Transverse colon (tissue), 4 donors: Measurements from ENCODE around the gene MIER2. TPM values are rescaled to one million over a fixed set of nuclear protein-coding genes. Genes with fewer than 3 reads are reported as not detected.

Experiments
- DNase-seq: peaks from one replicate; pipeline ENCODE4 v3.0.0-alpha.2; 2019
- H3K27ac ChIP-seq, 4 donors: fragments of 200-600 bp; sonication (generic); 2 replicates each; pipeline ENCODE4 v1.5.1; 2016 to 2018; ENCODE audit warnings: inconsistent platforms in 4 of 4
- H3K27me3 ChIP-seq: fragments of 200-600 bp; sonication (generic); 2 replicates; pipeline ENCODE4 v1.5.1; 2017; ENCODE audit warnings: inconsistent platforms
- H3K36me3 ChIP-seq, 4 donors: fragments of 200-600 bp; sonication (generic); 2 replicates each; pipeline ENCODE4 v1.5.1; 2017 to 2019; ENCODE audit warnings: inconsistent platforms in 4 of 4
- H3K4me1 ChIP-seq, 4 donors: fragments of 200-600 bp; sonication (generic); 2 replicates each; pipeline ENCODE4 v1.5.1; 2017 to 2020; ENCODE audit warnings: inconsistent platforms in 4 of 4
- H3K4me3 ChIP-seq, 4 donors: fragments of 200-600 bp; sonication (generic); 1 replicate in 1 of 4; 2 replicates in 3 of 4; pipeline versions ENCODE4 v1.5.1 to v1.6.1; 2017 to 2019; ENCODE audit warnings: inconsistent platforms in 4 of 4
- H3K9me3 ChIP-seq, 2 donors: fragments of 200-600 bp; sonication (generic); 2 replicates each; pipeline ENCODE4 v1.5.1; 2017 to 2019; ENCODE audit warnings: inconsistent platforms in 2 of 2
- CTCF ChIP-seq, 5 experiments: fragments of 200-600 bp in 3 of 5; fragments of 450-650 bp in 2 of 5; sonication (generic) in 3 of 5; IDR thresholded peaks; 1 replicate in 2 of 5; 2 replicates in 3 of 5; pipeline ENCODE4 v1.5.1; 2016 to 2017; ENCODE audit warnings: antibody characterized with exemption in 5 of 5, inconsistent platforms in 3 of 5, mild to moderate bottlenecking in 2 of 5, moderate library complexity in 1 of 5
- EP300 ChIP-seq: sonication (generic); formaldehyde crosslinking; IDR thresholded peaks from one replicate; pipeline ENCODE4 v1.6.1; 2017; ENCODE audit warnings: antibody characterized with exemption, low read depth
- POLR2A ChIP-seq: fragments of 450-650 bp; IDR thresholded peaks from one replicate; pipeline ENCODE4 v1.6.1; 2016; ENCODE audit warnings: antibody characterized with exemption, mild to moderate bottlenecking, moderate library complexity
- POLR2AphosphoS5 ChIP-seq, 3 donors: sonication (generic); formaldehyde crosslinking; IDR thresholded peaks; one replicate each; pipeline ENCODE4 v1.6.1; 2016; ENCODE audit warnings: antibody characterized with exemption in 3 of 3
- whole genome bisulfite sequencing, 2 donors: methylation state at CpG; one replicate each; pipeline ENCODE4 v1.1.5; 2018; ENCODE audit warnings: low coverage in 1 of 2; 5-methylcytosine and 5-hydroxymethylcytosine counted together
- in situ Hi-C, 4 donors: fragments of 200-750 bp; cut with MboI; loops; one replicate each; pipeline versions ENCODE4 v1.15.0 to v1.15.1; 2017; ENCODE audit warnings: low sequenced_read_pairs in 3 of 4, low pct_ligation_motif_present in 1 of 4, low pct_unique_long_range_greater_than_20kb in 1 of 4
- intact Hi-C: fragments of 100-400 bp; cut with DNase I; formaldehyde crosslinking; loops from one replicate; pipeline ENCODE4 v1.15.1; 2023; ENCODE audit warnings: low total_unique reads
- total RNA-seq, 4 donors: library from RNA; depleted of rRNA; stranded (reverse); fragments of >200 nt; gene quantifications; one replicate each; pipeline ENCODE4 v1.1.0, GENCODE V29; 2016

Gene MIER2
- total RNA-seq, 4 donors from 2014 or later, result 8.2 to 41.1 (median 16.7) TPM

DNA sequence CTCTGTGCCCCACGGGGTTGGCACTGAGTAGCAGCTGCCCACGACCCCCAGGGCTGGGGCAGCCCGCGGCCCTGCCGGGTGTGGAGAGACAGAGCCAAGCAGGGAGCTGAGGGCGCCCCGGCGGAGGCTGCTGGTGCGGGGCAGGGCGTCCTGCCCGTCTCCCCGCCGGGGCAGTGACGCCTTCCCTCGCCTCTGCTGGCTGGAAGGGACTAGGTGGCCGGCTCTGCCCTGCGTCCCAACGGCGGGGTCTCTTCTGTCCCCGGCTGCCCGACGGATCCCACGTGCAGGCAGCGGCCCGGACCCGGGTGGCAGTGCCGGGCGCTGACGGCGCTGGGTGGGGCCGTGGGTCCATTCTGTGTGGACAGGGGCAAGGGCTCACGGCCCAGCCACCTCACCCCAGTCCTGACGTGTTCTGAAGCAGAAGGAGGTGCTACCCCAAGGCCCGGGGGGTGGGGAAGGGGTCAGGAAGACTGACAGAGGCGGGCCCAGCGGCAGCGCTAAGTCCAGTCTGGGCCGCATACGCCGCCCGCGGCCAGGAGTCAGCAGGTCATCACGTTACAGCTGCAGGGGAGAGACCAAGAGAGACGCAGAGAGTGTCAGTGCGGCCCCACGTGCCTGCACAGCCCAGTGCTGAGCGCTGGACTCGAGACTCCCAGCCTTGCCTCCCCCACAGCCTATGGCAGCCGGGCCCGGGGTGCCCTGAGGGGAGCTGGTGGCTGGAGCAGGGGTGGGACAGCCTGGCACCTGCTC lies 38.3 kb downstream of the MIER2 start:
- in situ Hi-C loops (no loop called here), intact Hi-C loops (no loop called here)
- peaks cover 0 to 29% (median 0%) of the 10 kb centered on the region in 4 donors for H3K36me3 ChIP-seq
- no peaks in the 10 kb centered on the region for H3K4me1 ChIP-seq
- TF ChIP-seq POLR2AphosphoS5 (IDR thresholded peaks at IDR 0.05), result no peak
- H3K4me3 ChIP-seq, result no peak overlapping the region
- WGBS, 2 donors, result 93% methylated on average over 43 of the region's 50 CpGs; no CpG with 5 or more reads in 1 of the 2 donors
- H3K9me3 ChIP-seq, result no peaks in the 10 kb centered on the region
- no peak for DNase-seq
- no peaks in the 10 kb centered on the region for H3K27me3 ChIP-seq
- no peak overlapping the region for H3K27ac ChIP-seq

- intact Hi-C loops, result no loop called here
- Histone ChIP-seq H3K4me1 (no peaks in the 10 kb centered on the region), H3K4me3 (no peak overlapping the region), H3K36me3 (peaks cover 0 to 27% (median 0%) of the 10 kb centered on the region in 4 donors), H3K27ac (no peak overlapping the region), H3K9me3 (no peaks in the 10 kb centered on the region), H3K27me3 (no peaks in the 10 kb centered on the region)
- no peak for DNase-seq
- 92% methylated on average over 17 to 43 of the region's 43 CpGs for WGBS, 2 donors
- in situ Hi-C loops, result no loop called here
- no peak for TF ChIP-seq CTCF (IDR thresholded peaks at IDR 0.05)
- TF ChIP-seq POLR2AphosphoS5 (IDR thresholded peaks at IDR 0.05), result no peak
- TF ChIP-seq POLR2A, result no peak
- no peak for TF ChIP-seq EP300
Measured at GRCh38 chr19:305240-306150, 39.1 kb downstream of the MIER2 start.

DNA sequence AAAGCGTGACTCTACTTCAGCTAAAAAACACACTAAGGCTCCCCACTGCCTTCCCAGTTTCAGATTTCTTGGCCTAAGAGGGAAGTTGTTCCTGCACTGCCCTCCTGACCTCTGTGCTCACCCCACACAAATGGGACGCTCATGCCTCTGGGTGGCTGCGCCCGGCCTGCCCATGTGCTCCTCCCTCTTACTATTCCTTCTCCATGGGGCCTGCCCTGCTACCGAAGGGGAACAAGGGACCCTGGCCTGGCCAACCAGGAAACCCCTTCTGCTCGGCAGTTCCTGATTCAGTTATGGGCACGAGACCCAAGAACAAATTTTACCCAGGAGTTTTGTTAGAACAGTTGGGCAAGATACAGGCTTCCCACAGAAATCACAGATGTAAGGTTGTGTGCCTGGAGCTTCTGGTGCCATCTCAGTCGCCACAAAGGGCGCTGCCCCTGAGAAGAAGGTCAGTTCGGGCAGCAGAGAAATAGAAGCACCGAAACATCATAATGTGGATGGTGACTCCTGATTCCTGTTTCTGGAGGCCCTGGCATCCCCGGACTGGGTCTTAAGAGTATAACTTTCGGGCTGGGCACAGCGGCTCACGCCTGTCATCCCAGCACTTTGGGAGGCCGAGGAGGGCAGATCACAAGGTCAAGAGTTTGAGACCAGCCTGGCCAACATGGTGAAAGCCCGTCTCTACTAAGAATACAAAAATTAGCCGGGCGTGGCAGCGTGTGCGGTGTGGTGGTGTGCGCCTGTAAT lies 47.9 kb downstream of the MIER2 start:
- no peak for TF ChIP-seq CTCF (IDR thresholded peaks at IDR 0.05)
- TF ChIP-seq POLR2AphosphoS5 (IDR thresholded peaks at IDR 0.05), result no peak
- TF ChIP-seq POLR2A, result no peak
- TF ChIP-seq EP300, result no peak
- Histone ChIP-seq H3K4me3 (no peak overlapping the region), H3K27ac (peak overlapping the region in 1 of 4 donors; percentile 15), H3K27me3 (peaks cover 36% of the 10 kb centered on the region), H3K9me3 (no peaks in the 10 kb centered on the region), H3K36me3 (no peaks in the 10 kb centered on the region), H3K4me1 (peaks cover 8 to 26% (median 20%) of the 10 kb centered on the region in 4 donors)
- intact Hi-C loops, result no loop called here
- 80% methylated on average over 22 of the region's 22 CpGs; no CpG with 5 or more reads in 1 of the 2 donors for WGBS, 2 donors
- peak; percentile 31 for DNase-seq
- in situ Hi-C loops, result no loop called here

GRCh38 chr19:295687-296370 lies 48.8 kb downstream of the MIER2 start:
- in situ Hi-C loops, result no loop called here
- Histone ChIP-seq H3K27ac (peak overlapping the region in 2 of 4 donors; percentile 14 to 15), H3K4me3 (no peak overlapping the region), H3K9me3 (no peaks in the 10 kb centered on the region), H3K4me1 (peaks cover 8 to 31% (median 25%) of the 10 kb centered on the region in 4 donors), H3K27me3 (peaks cover 41% of the 10 kb centered on the region), H3K36me3 (no peaks in the 10 kb centered on the region)
- 51% methylated on average over 11 of the region's 13 CpGs; no CpG with 5 or more reads in 1 of the 2 donors for WGBS, 2 donors
- intact Hi-C loops, result no loop called here
- TF ChIP-seq POLR2A (no peak), CTCF (IDR thresholded peaks at IDR 0.05) (no peak), POLR2AphosphoS5 (IDR thresholded peaks at IDR 0.05) (no peak), EP300 (no peak)
- DNase-seq, result no peak
